SJSA1 (cell line): ENCODE data around the gene RBKS. TPM values are rescaled to one million over a fixed set of nuclear protein-coding genes. Genes with fewer than 3 reads are reported as not detected.

Source experiments
- DNase-seq, 2 experiments: peaks; one replicate each; pipeline ENCODE4 v3.0.0-alpha.2; 2015 to 2020; ENCODE audit warnings: low spot score in 2 of 2, low read depth in 1 of 2
- H3K27ac ChIP-seq: fragments of 250-450 bp; sonication (Bioruptor Pico); 2 replicates; pipeline ENCODE4 v1.5.1; 2020; ENCODE audit warnings: mild to moderate bottlenecking, moderate library complexity
- H3K27me3 ChIP-seq: fragments of 250-450 bp; sonication (Bioruptor Pico); replicated peaks from 2 replicates; pipeline ENCODE4 v1.5.1; 2020; ENCODE audit warnings: mild to moderate bottlenecking, moderate library complexity
- H3K36me3 ChIP-seq: fragments of 250-450 bp; sonication (Bioruptor Pico); 2 replicates; pipeline ENCODE4 v1.5.1; 2020; ENCODE audit warnings: mild to moderate bottlenecking
- H3K4me1 ChIP-seq: fragments of 250-450 bp; sonication (Bioruptor Pico); replicated peaks from 2 replicates; pipeline ENCODE4 v1.6.1; 2021; ENCODE audit warnings: mild to moderate bottlenecking
- H3K4me3 ChIP-seq: fragments of 250-450 bp; sonication (Bioruptor Pico); 2 replicates; pipeline ENCODE4 v1.5.1; 2020; ENCODE audit warnings: mild to moderate bottlenecking
- H3K9me3 ChIP-seq: fragments of 250-450 bp; sonication (Bioruptor Pico); replicated peaks from 2 replicates; pipeline ENCODE4 v1.5.1; 2020; ENCODE audit warnings: mild to moderate bottlenecking
- total RNA-seq: library from RNA; depleted of rRNA; stranded (reverse); fragments of >200 nt; shearing (Covaris generic); gene quantifications from 2 replicates; pipeline ENCODE4 v1.2.3, GENCODE V29; 2014

Gene RBKS
- total RNA-seq, 1 experiment from 2014 or later: 1.3 TPM

GRCh38 chr2:27854229-27854862, 35.8 kb downstream of the RBKS start:
- Histone ChIP-seq H3K27ac (no peak overlapping the region), H3K9me3 (no peaks in the 10 kb centered on the region; the same call in 1 of the 2 replicates), H3K27me3 (no peaks in the 10 kb centered on the region), H3K36me3 (no peaks in the 10 kb centered on the region), H3K4me1 (peaks cover 28% of the 10 kb centered on the region), H3K4me3 (no peak overlapping the region)
- DNase-seq: no peak

DNA sequence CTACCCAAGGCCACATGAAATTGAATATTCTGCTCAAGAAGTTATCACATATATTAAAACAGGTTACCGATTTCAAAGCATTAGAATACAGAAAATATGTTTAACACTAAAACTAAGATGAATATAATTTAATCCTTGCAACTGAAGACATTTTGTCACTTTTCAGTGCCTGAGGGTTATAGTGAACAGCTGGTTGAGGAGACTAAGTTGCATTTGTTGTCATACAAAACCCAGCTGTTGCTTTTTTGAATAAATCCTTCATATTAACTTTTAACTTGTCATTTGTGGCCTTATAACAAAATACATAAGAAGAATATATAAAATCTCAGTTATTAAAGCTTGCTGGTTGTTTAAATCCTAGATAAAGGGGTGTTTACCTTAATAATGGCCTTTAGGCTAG, 37.5 kb downstream of the RBKS start:
- DNase-seq: no peak

GRCh38 chr2:27849558-27850205, 40.5 kb downstream of the RBKS start:
- H3K27me3 ChIP-seq: no peaks in the 10 kb centered on the region

More for the DNA sequence above, 37.5 kb downstream of the RBKS start:
- no peaks in the 10 kb centered on the region; the same call in 1 of the 2 replicates for H3K9me3 ChIP-seq
- H3K4me1 ChIP-seq: peaks cover 28% of the 10 kb centered on the region
- no peak overlapping the region for H3K4me3 ChIP-seq
- H3K27me3 ChIP-seq: no peaks in the 10 kb centered on the region
- H3K36me3 ChIP-seq: no peaks in the 10 kb centered on the region
- H3K27ac ChIP-seq: no peak overlapping the region

DNA sequence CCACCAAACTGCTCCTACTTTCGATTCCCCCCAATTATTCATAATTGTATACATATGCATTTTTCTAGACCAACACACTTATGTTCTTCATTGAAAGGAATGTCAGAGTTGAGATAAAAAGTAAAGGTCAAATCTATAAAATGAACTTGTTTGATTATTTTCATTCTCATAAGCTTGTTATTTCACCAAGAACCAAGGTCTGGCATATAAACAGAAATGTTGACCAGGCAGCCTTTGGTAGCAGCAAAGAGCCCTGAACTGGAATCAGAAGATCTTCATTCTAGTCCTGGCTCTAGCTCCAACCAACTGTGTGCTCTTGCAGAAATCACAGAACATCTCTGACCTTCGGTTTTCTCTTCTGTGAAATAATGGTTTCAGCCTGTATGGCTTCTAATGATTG, 42.9 kb downstream of the RBKS start:
- no peaks in the 10 kb centered on the region for H3K9me3 ChIP-seq
- no peak overlapping the region for H3K4me3 ChIP-seq
- H3K4me1 ChIP-seq: no peaks in the 10 kb centered on the region
- no peak overlapping the region for H3K27ac ChIP-seq
- no peaks in the 10 kb centered on the region for H3K36me3 ChIP-seq
- no peaks in the 10 kb centered on the region for H3K27me3 ChIP-seq
- no peak for DNase-seq

More at GRCh38 chr2:27849558-27850205, 40.5 kb downstream of the RBKS start:
- Histone ChIP-seq H3K9me3 (no peaks in the 10 kb centered on the region), H3K4me1 (no peaks in the 10 kb centered on the region), H3K36me3 (no peaks in the 10 kb centered on the region), H3K4me3 (no peak overlapping the region), H3K27ac (no peak overlapping the region)
- no peak for DNase-seq

DNA sequence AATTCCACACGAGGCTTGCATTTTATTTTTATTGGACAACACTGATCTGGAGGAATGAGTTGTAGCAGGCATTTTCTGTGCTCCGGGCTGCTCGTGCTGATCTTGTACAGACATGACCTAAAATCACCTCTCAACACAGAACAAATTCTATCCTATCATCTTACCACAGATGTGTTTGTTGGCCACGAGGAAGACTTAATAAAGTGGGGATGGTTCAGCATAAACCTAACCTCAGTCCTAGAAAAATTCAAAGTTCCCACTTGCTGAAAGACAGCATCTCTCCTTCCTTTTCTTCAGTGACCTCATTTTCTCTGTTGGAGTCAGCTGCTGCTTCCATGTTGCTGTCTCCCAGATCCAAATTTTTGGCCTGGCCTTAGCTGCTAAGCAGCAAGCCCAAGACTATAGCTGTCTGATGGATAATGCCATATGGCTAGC, 45.3 kb downstream of the RBKS start:
- DNase-seq: no peak
- Histone ChIP-seq H3K9me3 (no peaks in the 10 kb centered on the region), H3K4me3 (no peak overlapping the region), H3K27ac (no peak overlapping the region), H3K36me3 (no peaks in the 10 kb centered on the region), H3K27me3 (no peaks in the 10 kb centered on the region), H3K4me1 (no peaks in the 10 kb centered on the region)

DNA sequence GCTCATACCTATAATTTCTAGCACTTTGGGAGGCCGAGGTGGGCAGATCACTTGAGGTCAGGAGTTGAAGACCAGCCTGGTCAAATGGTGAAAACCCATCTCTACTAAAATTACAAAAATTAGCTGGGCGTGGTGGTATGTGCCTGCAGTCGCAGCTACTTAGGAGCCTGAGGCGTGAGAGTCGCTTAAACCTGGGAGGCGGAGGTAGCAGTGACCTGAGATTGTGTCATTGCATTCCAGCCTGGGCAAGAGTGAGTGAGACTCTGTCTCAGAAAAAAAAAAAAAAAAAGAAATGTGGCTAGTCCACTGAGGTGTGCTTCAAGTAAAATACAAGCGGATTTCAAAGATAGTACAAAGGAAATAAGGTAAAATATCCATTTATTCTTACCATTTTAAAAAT, 46.2 kb downstream of the RBKS start:
- H3K27me3 ChIP-seq: no peaks in the 10 kb centered on the region
- H3K4me3 ChIP-seq: no peak overlapping the region
- DNase-seq: no peak
- H3K27ac ChIP-seq: no peak overlapping the region
- no peaks in the 10 kb centered on the region for H3K9me3 ChIP-seq
- no peaks in the 10 kb centered on the region for H3K4me1 ChIP-seq
- H3K36me3 ChIP-seq: no peaks in the 10 kb centered on the region

GRCh38 chr2:27842894-27843293, 47.3 kb downstream of the RBKS start:
- Histone ChIP-seq H3K9me3 (no peaks in the 10 kb centered on the region), H3K27ac (no peak overlapping the region), H3K36me3 (no peaks in the 10 kb centered on the region), H3K27me3 (no peaks in the 10 kb centered on the region), H3K4me1 (no peaks in the 10 kb centered on the region), H3K4me3 (no peak overlapping the region)
- no peak for DNase-seq

- peaks cover under 1% of the 10 kb centered on the region; the same call in 1 of the 2 replicates for H3K4me1 ChIP-seq
- no peak overlapping the region for H3K27ac ChIP-seq
- no peaks in the 10 kb centered on the region for H3K27me3 ChIP-seq
- no peak for DNase-seq
- no peaks in the 10 kb centered on the region for H3K9me3 ChIP-seq
- no peak overlapping the region for H3K4me3 ChIP-seq
- H3K36me3 ChIP-seq: no peaks in the 10 kb centered on the region
These were observed 51.1 kb downstream of the RBKS start for GRCh38 chr2:27839022-27839618.

DNA sequence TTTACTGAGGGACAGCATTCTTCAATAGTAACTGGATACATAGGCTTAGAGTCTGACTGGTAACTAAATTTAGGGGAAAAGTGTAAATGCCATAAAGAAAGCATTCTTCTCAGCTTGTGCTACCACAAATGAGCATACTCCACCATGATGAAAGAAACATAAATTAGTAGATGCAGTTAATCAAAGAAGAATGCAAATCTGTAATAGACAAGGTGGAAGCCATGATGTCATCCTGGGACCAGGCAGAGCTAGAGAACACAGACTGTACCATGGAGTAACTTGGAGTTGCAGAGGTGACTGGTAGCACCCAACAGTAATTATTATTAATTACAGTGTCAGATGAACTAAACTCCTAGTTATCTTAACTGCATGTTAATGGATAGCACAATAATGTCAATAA, 51.7 kb downstream of the RBKS start:
- peaks cover 5% of the 10 kb centered on the region; the same call in 1 of the 2 replicates for H3K4me1 ChIP-seq
- H3K36me3 ChIP-seq: no peaks in the 10 kb centered on the region
- no peak overlapping the region for H3K27ac ChIP-seq
- no peak for DNase-seq
- no peaks in the 10 kb centered on the region for H3K27me3 ChIP-seq
- H3K4me3 ChIP-seq: no peak overlapping the region
- H3K9me3 ChIP-seq: no peaks in the 10 kb centered on the region

- DNase-seq: no peak
- Histone ChIP-seq H3K9me3 (no peaks in the 10 kb centered on the region), H3K4me1 (peaks cover 33% of the 10 kb centered on the region), H3K4me3 (no peak overlapping the region), H3K27me3 (no peaks in the 10 kb centered on the region), H3K36me3 (no peaks in the 10 kb centered on the region), H3K27ac (no peak overlapping the region)
These were observed 56.3 kb downstream of the RBKS start for GRCh38 chr2:27833931-27834330.

DNA sequence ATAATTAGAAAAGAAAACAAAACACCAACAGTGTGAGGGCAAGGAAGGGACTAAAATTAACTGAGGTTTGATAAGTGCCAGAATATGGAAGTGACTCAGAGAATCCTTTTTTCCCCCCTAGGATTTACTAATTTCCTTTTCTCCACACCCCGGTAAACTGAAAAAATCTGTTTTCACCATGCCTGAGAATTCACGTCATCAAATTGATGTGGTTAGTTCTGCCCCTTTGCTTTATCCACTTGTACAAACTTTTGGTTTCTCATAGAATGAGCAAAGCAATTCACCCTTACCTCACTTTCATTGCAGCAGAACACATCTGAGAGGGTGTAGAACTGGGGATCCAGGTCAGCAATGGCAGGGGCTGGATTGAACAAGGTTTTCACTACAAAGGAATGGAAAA, 57.8 kb downstream of the RBKS start:
- Histone ChIP-seq H3K27me3 (no peaks in the 10 kb centered on the region), H3K4me3 (no peak overlapping the region), H3K27ac (peak overlapping the region; percentile 80), H3K36me3 (no peaks in the 10 kb centered on the region), H3K9me3 (no peaks in the 10 kb centered on the region), H3K4me1 (peaks cover 33% of the 10 kb centered on the region)
- DNase-seq: peak in 1 of 2 experiments; percentile 75

GRCh38 chr2:27831279-27832050, 58.7 kb downstream of the RBKS start:
- H3K4me3 ChIP-seq: no peak overlapping the region
- H3K36me3 ChIP-seq: no peaks in the 10 kb centered on the region
- H3K27me3 ChIP-seq: no peaks in the 10 kb centered on the region
- peaks cover 33% of the 10 kb centered on the region for H3K4me1 ChIP-seq
- H3K27ac ChIP-seq: peak overlapping the region; percentile 80
- peak in 1 of 2 experiments; percentile 43 for DNase-seq
- H3K9me3 ChIP-seq: no peaks in the 10 kb centered on the region

GRCh38 chr2:27830656-27831055, 59.5 kb downstream of the RBKS start:
- Histone ChIP-seq H3K4me3 (no peak overlapping the region), H3K36me3 (no peaks in the 10 kb centered on the region), H3K27ac (no peak overlapping the region; the same call in 1 of the 2 replicates), H3K27me3 (no peaks in the 10 kb centered on the region), H3K4me1 (peaks cover 33% of the 10 kb centered on the region), H3K9me3 (no peaks in the 10 kb centered on the region)
- no peak for DNase-seq

DNA sequence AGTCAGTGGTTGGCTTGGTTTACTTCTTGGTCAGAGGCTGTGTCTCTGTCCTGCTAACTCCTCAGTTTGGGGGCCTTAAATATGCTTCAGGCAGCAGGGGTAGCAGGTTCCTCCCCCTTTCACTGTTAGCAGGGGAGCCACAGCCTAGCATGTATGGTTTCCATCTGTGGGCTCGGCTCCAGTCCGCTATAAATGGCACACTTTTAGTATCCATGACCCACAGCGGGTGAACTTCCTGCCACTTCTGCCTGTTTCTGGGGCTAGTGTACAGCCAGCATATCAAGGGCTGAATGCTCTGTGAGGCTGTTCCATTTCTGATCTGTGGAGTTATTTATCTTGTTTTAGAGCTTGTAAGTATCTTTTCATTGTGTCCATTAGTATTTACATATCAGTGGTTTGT, 60.4 kb downstream of the RBKS start:
- Histone ChIP-seq H3K27ac (no peak overlapping the region), H3K9me3 (no peaks in the 10 kb centered on the region), H3K36me3 (no peaks in the 10 kb centered on the region), H3K4me1 (peaks cover 33% of the 10 kb centered on the region), H3K27me3 (no peaks in the 10 kb centered on the region), H3K4me3 (no peak overlapping the region)
- DNase-seq: no peak
